GM10266 (cell line): ENCODE results near the gene RBM24.

ENCODE experiments used
- DNase-seq: peaks from one replicate; pipeline ENCODE4 v3.0.0; 2012; ENCODE audit errors: extremely low spot score
- CTCF ChIP-seq: IDR thresholded peaks from 2 replicates; pipeline ENCODE4 v1.5.1; 2012; ENCODE audit warnings: mild to moderate bottlenecking, low read depth; ENCODE audit not compliant: control insufficient read depth, insufficient read depth; ENCODE audit errors: missing control alignments

RBM24 gene

DNA sequence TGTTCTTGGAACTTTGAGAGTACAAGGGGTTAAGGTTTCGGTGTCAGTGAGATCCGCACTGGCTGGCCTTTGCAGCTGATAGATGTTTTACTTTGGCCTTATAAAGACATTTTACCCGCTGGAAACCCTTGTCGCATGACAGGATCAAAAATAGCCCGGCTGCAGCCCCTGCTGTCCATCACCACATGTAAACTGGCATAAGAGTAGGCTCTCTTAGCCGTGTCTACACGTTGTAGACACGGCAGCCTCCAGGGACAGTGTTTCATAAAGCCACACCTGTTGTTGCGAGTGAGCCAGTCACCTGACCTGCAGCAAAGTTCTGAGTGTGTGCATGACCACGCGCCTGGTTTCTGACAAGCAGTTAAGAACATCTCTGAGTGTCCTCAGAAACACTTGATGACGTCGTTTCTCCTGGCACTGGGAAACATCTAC is 8.5 kb downstream of the RBM24 start:
- DNase-seq, result no peak
- TF ChIP-seq CTCF, result no peak

DNA sequence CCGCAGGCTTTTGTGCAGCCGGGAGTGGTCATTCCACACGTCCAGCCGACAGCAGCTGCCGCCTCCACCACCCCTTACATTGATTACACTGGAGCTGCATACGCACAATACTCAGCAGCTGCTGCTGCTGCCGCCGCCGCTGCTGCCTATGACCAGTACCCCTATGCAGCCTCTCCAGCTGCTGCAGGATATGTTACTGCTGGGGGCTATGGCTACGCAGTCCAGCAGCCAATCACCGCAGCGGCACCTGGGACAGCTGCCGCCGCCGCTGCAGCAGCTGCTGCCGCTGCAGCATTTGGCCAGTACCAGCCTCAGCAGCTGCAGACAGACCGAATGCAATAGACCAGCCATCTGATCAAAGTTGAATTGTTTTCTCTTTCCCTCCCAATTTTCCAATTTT is 10.6 kb downstream of the RBM24 start:
- DNase-seq, result no peak
- TF ChIP-seq CTCF, result no peak

DNA sequence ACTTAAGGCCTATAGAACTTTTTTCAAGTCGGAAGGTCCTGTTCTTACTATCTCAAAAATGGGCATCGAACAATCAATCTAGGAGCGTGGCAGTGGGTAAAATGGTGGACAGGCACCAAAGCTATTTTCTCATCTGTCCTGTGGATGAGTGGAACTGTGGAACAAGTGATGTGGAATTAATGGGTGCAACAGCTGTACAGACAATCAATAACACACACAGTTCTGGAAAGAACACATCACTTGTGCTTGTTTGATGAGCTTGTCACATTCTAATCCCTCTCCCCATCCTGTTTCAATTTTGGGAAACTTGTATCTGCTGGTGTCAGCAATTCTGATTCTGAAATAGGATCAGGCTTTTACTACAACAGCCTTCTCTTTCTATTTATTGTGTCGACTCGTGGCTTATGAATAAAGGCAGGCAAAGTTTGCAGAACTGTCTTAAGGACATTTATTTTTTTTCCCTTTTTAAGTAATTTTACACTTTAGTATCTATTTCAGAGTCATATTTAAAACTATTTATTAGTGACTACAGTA is 11.5 kb downstream of the RBM24 start:
- no peak for TF ChIP-seq CTCF
- DNase-seq, result no peak

- no peak for TF ChIP-seq CTCF
- no peak for DNase-seq
Observed at GRCh38 chr6:17293395-17293794, 12.2 kb downstream of the RBM24 start.

DNA sequence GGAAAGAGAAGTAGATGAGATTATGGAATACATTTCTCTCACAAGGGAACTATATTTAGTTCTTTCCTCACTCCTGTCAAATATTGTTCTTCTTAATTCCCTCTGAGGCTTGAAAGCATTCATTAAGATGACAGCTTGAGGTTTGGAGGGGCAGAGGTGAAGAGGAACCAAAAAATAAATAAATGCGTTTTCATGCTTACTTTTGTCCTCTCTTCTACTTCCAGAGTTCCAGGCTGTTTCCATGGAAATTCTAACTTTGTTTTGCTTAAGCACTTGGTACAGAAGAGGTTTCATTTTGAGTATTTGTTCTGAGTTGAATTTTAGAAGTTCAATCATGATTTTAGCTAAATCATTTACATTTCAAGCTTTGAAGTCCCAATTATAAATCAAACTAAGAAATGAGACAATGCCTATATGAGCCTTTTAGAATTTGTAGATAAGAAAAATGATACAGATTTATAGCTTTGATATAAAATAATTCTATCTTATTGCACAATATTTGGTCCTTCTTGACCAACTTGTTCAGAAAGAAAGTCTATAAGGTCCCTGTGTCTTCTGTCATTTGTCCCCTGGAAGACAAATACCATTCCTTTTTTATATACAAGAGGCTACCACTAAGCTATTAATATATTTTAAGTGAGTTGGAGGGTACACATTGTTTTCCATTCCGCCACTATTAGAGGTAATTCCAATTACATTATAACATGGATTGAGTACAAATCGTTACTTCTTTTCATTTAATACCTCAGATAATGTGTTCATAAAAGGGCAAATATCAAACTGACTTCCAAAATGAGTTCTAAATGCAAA is 16.3 kb downstream of the RBM24 start:
- DNase-seq, result no peak
- TF ChIP-seq CTCF, result no peak

- no peak for TF ChIP-seq CTCF
- DNase-seq, result no peak
Observed at GRCh38 chr6:17298257-17298656, 17.1 kb downstream of the RBM24 start.

DNA sequence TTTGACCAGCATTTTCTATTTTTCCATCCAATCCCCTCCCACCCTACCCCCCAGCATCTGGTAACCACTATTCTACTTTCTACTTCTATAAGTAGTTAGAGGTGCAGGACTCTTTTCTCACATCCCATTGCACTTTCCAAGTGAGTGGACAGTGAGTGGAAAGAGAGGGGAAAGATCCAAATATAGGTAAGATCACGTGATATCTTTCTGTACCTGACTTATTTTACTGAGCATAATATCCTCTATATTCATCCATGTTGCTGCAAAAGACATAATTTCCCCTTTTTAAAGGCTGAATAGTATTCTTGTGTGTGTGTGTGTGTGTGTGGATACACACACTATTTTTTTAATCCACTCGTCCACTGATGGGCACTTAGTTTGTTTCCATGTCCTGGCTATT is 18.1 kb downstream of the RBM24 start:
- TF ChIP-seq CTCF, result no peak

More for the DNA sequence above, 18.1 kb downstream of the RBM24 start:
- no peak for DNase-seq
